Right lobe of liver (tissue), 6 donors: ENCODE measurements around the gene CTPS2. TPM values are rescaled to one million over a fixed set of nuclear protein-coding genes. Genes with fewer than 3 reads are reported as not detected.

Experiments used
- ATAC-seq, 4 donors: fragments of 200-7000 bp; cut with Tn5 transposase; one replicate each; pipeline ENCODE4 v1.9.1; 2020; ENCODE audit warnings: mild to moderate bottlenecking in 4 of 4, moderate library complexity in 4 of 4
- DNase-seq, 3 donors: peaks; one replicate each; pipeline ENCODE4 v3.0.0-alpha.2; 2020
- H3K27ac ChIP-seq, 3 donors: fragments of 200-600 bp; one replicate each; pipeline ENCODE4 v1.8.0; 2022
- H3K27me3 ChIP-seq, 2 donors: fragments of 200-600 bp; one replicate each; pipeline ENCODE4 v1.8.0; 2022
- H3K36me3 ChIP-seq, 4 donors: fragments of 200-600 bp; sonication (generic) in 1 of 4; one replicate each; pipeline versions ENCODE4 v1.5.1 to v1.8.0; 2017 to 2022; ENCODE audit warnings: control low read depth in 1 of 4
- H3K4me1 ChIP-seq, 4 donors: fragments of 200-600 bp; sonication (generic) in 1 of 4; one replicate each; pipeline versions ENCODE4 v1.5.1 to v1.8.0; 2017 to 2022; ENCODE audit warnings: control low read depth in 1 of 4
- H3K4me3 ChIP-seq, 3 donors: fragments of 200-600 bp; one replicate each; pipeline ENCODE4 v1.8.0; 2022
- H3K9me3 ChIP-seq, 4 donors: fragments of 200-600 bp; sonication (generic) in 1 of 4; one replicate each; pipeline versions ENCODE4 v1.5.1 to v1.8.0; 2017 to 2022; ENCODE audit warnings: control low read depth in 1 of 4
- CTCF ChIP-seq, 4 donors: fragments of 200-600 bp in 3 of 4; fragments of 450-650 bp in 1 of 4; IDR thresholded peaks; one replicate each; pipeline versions ENCODE4 v1.5.1 to v1.8.0; 2016 to 2022; ENCODE audit warnings: antibody characterized with exemption in 4 of 4, mild to moderate bottlenecking in 2 of 4
- POLR2A ChIP-seq: fragments of 450-650 bp; IDR thresholded peaks from one replicate; pipeline ENCODE4 v1.6.1; 2017; ENCODE audit warnings: antibody characterized with exemption, mild to moderate bottlenecking
- WGBS: methylation state at CpG from one replicate; pipeline ENCODE4 v1.1.6; 2018; ENCODE audit warnings: low coverage, low lambda C conversion rate; ENCODE audit not compliant: insufficient coverage; ENCODE audit errors: missing lambda C conversion rate; 5-methylcytosine and 5-hydroxymethylcytosine counted together
- intact Hi-C, 2 donors: fragments of 100-400 bp; cut with DNase I; formaldehyde crosslinking; loops; one replicate each; pipeline versions ENCODE4 v1.11.2 to v1.14.1; 2022
- total RNA-seq, 6 experiments: library from RNA; depleted of rRNA in 2 of 6; stranded (reverse); fragments of >200 nt in 2 of 6; fragmentation: NEBNext Ultra II Directional in 3 of 6; extraction: Animal tissue kit (Norgen Biotek cat#: 25700) in 3 of 6; gene quantifications; one replicate each; pipeline versions ENCODE4 v1.1.0 to v1.2.4, GENCODE V29; 2016 to 2023
- donor health status: DM: no; HTN: yes; CAD: no.
- donor health status: DM: no; HTN: no; CAD: no.
- donor health status: DM: no; HTN: no; CAD: no.
- donor health status: DM: no; HTN: yes; CAD: no.
- donor health status: DM: no; HTN: yes; CAD: no.

CTPS2 gene
- total RNA-seq, 6 experiments from 2014 or later = 5.0 to 10.3 (median 8.8) TPM

- no peaks in the 10 kb centered on the region for H3K4me1 ChIP-seq
- intact Hi-C loops = no loop called here
- no peak for TF ChIP-seq POLR2A
- no peak for TF ChIP-seq CTCF (IDR thresholded peaks at IDR 0.05)
- H3K27ac ChIP-seq = no peak overlapping the region
- WGBS = 64% methylated on average over 2 of the region's 4 CpGs
- no peaks in the 10 kb centered on the region for H3K27me3 ChIP-seq
- no peak overlapping the region for H3K4me3 ChIP-seq
- H3K36me3 ChIP-seq = no peaks in the 10 kb centered on the region
- DNase-seq (no peak), ATAC-seq (no peak)
- no peaks in the 10 kb centered on the region for H3K9me3 ChIP-seq
Measured at GRCh38 chrX:16567681-16568080, 144.8 kb downstream of the CTPS2 start.

GRCh38 chrX:16566571-16566970 lies 145.9 kb downstream of the CTPS2 start:
- H3K27ac ChIP-seq = no peak overlapping the region
- no peaks in the 10 kb centered on the region for H3K4me1 ChIP-seq
- TF ChIP-seq POLR2A (no peak), CTCF (IDR thresholded peaks at IDR 0.05) (no peak)
- intact Hi-C loops = no loop called here
- no peak for ATAC-seq
- DNase-seq = no peak
- H3K36me3 ChIP-seq = no peaks in the 10 kb centered on the region
- no peak overlapping the region for H3K4me3 ChIP-seq
- 64% methylated on average over 3 of the region's 3 CpGs for WGBS
- H3K9me3 ChIP-seq = no peaks in the 10 kb centered on the region
- no peaks in the 10 kb centered on the region for H3K27me3 ChIP-seq

- intact Hi-C loops = no loop called here
- Histone ChIP-seq H3K27me3 (no peaks in the 10 kb centered on the region), H3K4me3 (no peak overlapping the region), H3K4me1 (peaks cover 0 to 4% (median 0%) of the 10 kb centered on the region in 4 donors), H3K36me3 (no peaks in the 10 kb centered on the region), H3K9me3 (no peaks in the 10 kb centered on the region), H3K27ac (no peak overlapping the region)
- no peak for ATAC-seq
- 72% methylated on average over 4 of the region's 4 CpGs for WGBS
- no peak for TF ChIP-seq CTCF (IDR thresholded peaks at IDR 0.05)
- TF ChIP-seq POLR2A = no peak
- DNase-seq = no peak
Measured at GRCh38 chrX:16560173-16560572, 152.3 kb downstream of the CTPS2 start.

GRCh38 chrX:16559206-16559619 lies 153.3 kb downstream of the CTPS2 start:
- TF ChIP-seq POLR2A = no peak
- TF ChIP-seq CTCF (IDR thresholded peaks at IDR 0.05) = no peak
- Histone ChIP-seq H3K27ac (no peak overlapping the region), H3K4me1 (peaks cover 0 to 4% (median 0%) of the 10 kb centered on the region in 4 donors), H3K27me3 (no peaks in the 10 kb centered on the region), H3K9me3 (no peaks in the 10 kb centered on the region), H3K36me3 (no peaks in the 10 kb centered on the region), H3K4me3 (no peak overlapping the region)
- ATAC-seq (peak in 1 of 4 donors; percentile 24), DNase-seq (no peak)
- 22% methylated on average over 1 of the region's 1 CpG for WGBS
- intact Hi-C loops = no loop called here

- no peak for DNase-seq
- intact Hi-C loops = no loop called here
- ATAC-seq = no peak
- Histone ChIP-seq H3K36me3 (no peaks in the 10 kb centered on the region), H3K27me3 (no peaks in the 10 kb centered on the region), H3K4me1 (peaks cover 0 to 4% (median 0%) of the 10 kb centered on the region in 4 donors), H3K9me3 (no peaks in the 10 kb centered on the region), H3K4me3 (no peak overlapping the region), H3K27ac (no peak overlapping the region)
- 69% methylated on average over 5 of the region's 6 CpGs for WGBS
- TF ChIP-seq CTCF (IDR thresholded peaks at IDR 0.05) = no peak
- TF ChIP-seq POLR2A = no peak
Measured at GRCh38 chrX:16558489-16558888, 154.0 kb downstream of the CTPS2 start.
